GM18909 (cell line): Measurements from ENCODE around the gene CTRB2.

ENCODE experiments used
- ATAC-seq: cut with Tn5 transposase; IDR thresholded peaks from one replicate; pipeline ENCODE4 v1.9.1; 2021; ENCODE audit warnings: mild to moderate bottlenecking; ENCODE audit not compliant: unreplicated experiment, poor library complexity

Gene CTRB2

GRCh38 chr16:75206749-75207451 is at the start of gene CTRB2:
CTRB2 (minus strand) TSS chr16:75207161; CDS start chr16:75207141, 20 bp downstream.
- ATAC-seq: no peak

- ATAC-seq: no peak
Observed at GRCh38 chr16:75256059-75256571, 49.2 kb upstream of the CTRB2 start.

GRCh38 chr16:75254359-75254837 is 47.4 kb upstream of the CTRB2 start:
- ATAC-seq: no peak

GRCh38 chr16:75252946-75253911 is 46.3 kb upstream of the CTRB2 start:
- no peak for ATAC-seq

GRCh38 chr16:75252049-75252864 is 45.3 kb upstream of the CTRB2 start:
- no peak for ATAC-seq

- ATAC-seq: peak; percentile 87
Observed at GRCh38 chr16:75251280-75252048, 44.5 kb upstream of the CTRB2 start, which contains the start of gene BCAR1. BCAR1 (minus strand) TSS chr16:75251624; CDS start chr16:75251482, 142 bp downstream.

GRCh38 chr16:75250809-75251279 is 43.9 kb upstream of the CTRB2 start:
- ATAC-seq: peak; percentile 45

GRCh38 chr16:75250089-75250808 is 43.3 kb upstream of the CTRB2 start:
- no peak for ATAC-seq

- ATAC-seq: no peak
Observed at GRCh38 chr16:75249441-75249840, 42.5 kb upstream of the CTRB2 start.

- no peak for ATAC-seq
Observed at GRCh38 chr16:75248536-75249380, 41.8 kb upstream of the CTRB2 start.

GRCh38 chr16:75248142-75248535 is 41.2 kb upstream of the CTRB2 start:
- ATAC-seq: no peak

GRCh38 chr16:75247249-75247648 is 40.3 kb upstream of the CTRB2 start:
- no peak for ATAC-seq

GRCh38 chr16:75246504-75247205 is 39.7 kb upstream of the CTRB2 start:
- ATAC-seq: no peak

GRCh38 chr16:75244844-75245758 is 38.1 kb upstream of the CTRB2 start:
- ATAC-seq: no peak

GRCh38 chr16:75244225-75244809 is 37.4 kb upstream of the CTRB2 start:
- ATAC-seq: no peak
